Sciatic nerve (tissue), 2 donors: ENCODE measurements around the gene PRKD2. TPM values are rescaled to one million over a fixed set of nuclear protein-coding genes. Genes with fewer than 3 reads are reported as not detected.
"Not testable (repeated sequence)": the region's sequence is repeated elsewhere in the genome, so short reads cannot be mapped to it uniquely, and the experiment has no call there.

Experiments
- ATAC-seq: fragments of 200-7000 bp; cut with Tn5 transposase; one replicate; pipeline ENCODE4 v1.9.1; 2020; ENCODE audit warnings: mild to moderate bottlenecking, moderate library complexity
- DNase-seq: peaks from one replicate; pipeline ENCODE4 v3.0.0-alpha.2; 2020; ENCODE audit warnings: low spot score
- intact Hi-C: fragments of 100-400 bp; cut with DNase I; formaldehyde crosslinking; loops from one replicate; pipeline ENCODE4 v1.14.2; 2022
- total RNA-seq: library from RNA; stranded (reverse); fragmentation: NEBNext Ultra II Directional; extraction: Animal tissue kit (Norgen Biotek cat#: 25700); gene quantifications from one replicate; pipeline ENCODE4 v1.2.1, GENCODE V29; 2021
- donor health status: DM: no; HTN: no; CAD: no.
- donor health status: DM: no; HTN: no; CAD: no.

The PRKD2 gene
- 54.0 TPM for total RNA-seq

GRCh38 chr19:46717034-46717715, at the start of gene PRKD2:
Gene PRKD2, minus strand, starts transcription at chr19:46717114. Its CDS starts 744 bp downstream, at chr19:46716370.
- ATAC-seq (peak; percentile 93), DNase-seq (peak; percentile 97)
- intact Hi-C loops = no loop called here

- DNase-seq = no peak
- no peak for ATAC-seq
- intact Hi-C loops = no loop called here
Observed at GRCh38 chr19:46764817-46765291, 47.9 kb upstream of the PRKD2 start.

GRCh38 chr19:46762245-46762890, 45.5 kb upstream of the PRKD2 start:
- no peak for DNase-seq
- intact Hi-C loops = no loop called here
- ATAC-seq = no peak

- ATAC-seq = peak; percentile 54
- intact Hi-C loops = no loop called here
Observed at GRCh38 chr19:46761418-46761831, 44.5 kb upstream of the PRKD2 start.

GRCh38 chr19:46760897-46761296, 44.0 kb upstream of the PRKD2 start:
- intact Hi-C loops, DNase-seq: not testable (repeated sequence)
- peak; percentile 12 for ATAC-seq

More at GRCh38 chr19:46761418-46761831, 44.5 kb upstream of the PRKD2 start:
- no peak for DNase-seq

GRCh38 chr19:46760363-46760762, 43.4 kb upstream of the PRKD2 start:
- ATAC-seq = no peak
- DNase-seq = no peak
- intact Hi-C loops = no loop called here

- DNase-seq = peak; percentile 75
- intact Hi-C loops = no loop called here
- ATAC-seq = peak; percentile 92
Observed at GRCh38 chr19:46759817-46760333, 43.0 kb upstream of the PRKD2 start.

- no peak for ATAC-seq
- intact Hi-C loops = no loop called here
- no peak for DNase-seq
Observed at GRCh38 chr19:46759206-46759605, 42.3 kb upstream of the PRKD2 start.

GRCh38 chr19:46756544-46756888, 39.6 kb upstream of the PRKD2 start:
- intact Hi-C loops = loop anchor here (2.0 kb wide), 1 partner anchor 84 kb away; no protein-coding TSS in a partner anchor
- ATAC-seq (no peak), DNase-seq (no peak)

- no peak for ATAC-seq
- DNase-seq = no peak
- intact Hi-C loops = loop anchor here (2.0 kb wide), 1 partner anchor 85 kb away; no protein-coding TSS in a partner anchor
Observed at GRCh38 chr19:46755853-46756543, 39.1 kb upstream of the PRKD2 start.

- intact Hi-C loops = no loop called here
- ATAC-seq (peak; percentile 9), DNase-seq (no peak)
Observed at GRCh38 chr19:46755077-46755852, 38.4 kb upstream of the PRKD2 start.

- intact Hi-C loops = no loop called here
- DNase-seq (no peak), ATAC-seq (no peak)
Observed at GRCh38 chr19:46753420-46754155, 36.7 kb upstream of the PRKD2 start.

- intact Hi-C loops = no loop called here
- DNase-seq (peak; percentile 88), ATAC-seq (no peak)
Observed at GRCh38 chr19:46748325-46749109, 31.6 kb upstream of the PRKD2 start.

GRCh38 chr19:46746281-46747057, 29.6 kb upstream of the PRKD2 start, which contains the start of gene STRN4:
Gene STRN4, minus strand, starts transcription at chr19:46746450. Its CDS starts 20 bp downstream, at chr19:46746430.
- ATAC-seq (peak; percentile 58), DNase-seq (no peak)
- intact Hi-C loops = no loop called here

GRCh38 chr19:46745521-46746280, 28.8 kb upstream of the PRKD2 start, which contains the start of gene FKRP:
Gene FKRP, plus strand, starts transcription at chr19:46746057. Its CDS starts 9,394 bp downstream, at chr19:46755451.
- DNase-seq (no peak), ATAC-seq (peak; percentile 49)
- intact Hi-C loops = no loop called here

- intact Hi-C loops = no loop called here
- DNase-seq (no peak), ATAC-seq (peak; percentile 40)
Observed at GRCh38 chr19:46745030-46745429, 28.1 kb upstream of the PRKD2 start.
